ENCODE measurements around the gene CCNF. TPM values are rescaled to one million over a fixed set of nuclear protein-coding genes. Genes with fewer than 3 reads are reported as not detected.

Gene CCNF
- total RNA-seq, 2 donors from 2014 or later, result 50.8 to 58.9 TPM

DNA sequence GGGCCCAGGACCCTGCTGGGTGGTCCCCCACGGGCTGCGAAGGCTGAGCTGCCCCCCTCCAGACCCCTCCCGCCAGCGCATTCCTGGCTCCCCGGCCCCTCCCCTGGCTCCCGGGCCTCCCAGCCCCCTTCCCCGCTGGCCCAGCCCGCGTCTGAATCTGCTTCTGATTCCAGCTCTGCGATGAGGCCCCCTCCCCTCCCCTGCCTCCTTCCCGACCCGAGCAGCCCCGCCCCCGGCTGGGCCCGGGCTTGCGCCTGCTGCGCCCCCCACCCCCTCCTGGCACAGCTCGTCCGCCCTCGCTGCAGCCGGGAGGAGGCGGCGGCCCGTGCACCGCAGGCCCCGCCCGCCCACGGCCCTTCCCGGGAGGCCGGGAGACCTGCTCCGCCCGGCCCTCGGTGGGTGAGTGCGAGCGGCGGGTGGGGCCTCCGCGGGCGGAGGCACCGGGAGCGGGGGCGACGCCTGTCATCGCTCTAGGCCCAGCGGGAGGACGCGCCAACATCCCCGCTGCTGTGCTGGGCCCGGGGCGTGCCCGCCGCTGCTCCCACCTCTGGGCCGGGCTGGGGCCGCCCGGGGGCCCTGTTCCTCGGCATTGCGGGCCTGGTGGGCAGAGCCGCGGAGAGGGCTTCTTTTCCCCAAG, 41.9 kb downstream of the CCNF start, which contains the start of gene NTN3:
NTN3 (plus strand) TSS at position 282 of the 637 bp plus-strand sequence. CDS start 405 bp downstream, outside the sequence.
- no peak within 1 kb of the TSS for H3K27ac Mint-ChIP-seq
- no peaks in the 10 kb centered on the region for H3K36me3 ChIP-seq (ENCODE audit: control insufficient read depth, insufficient read depth, low read length)
- peak; percentile 76 for DNase-seq
- peaks cover 6% of the 10 kb centered on the region for H3K4me1 Mint-ChIP-seq
- peaks cover 36% of the 10 kb centered on the region for H3K27me3 ChIP-seq (ENCODE audit: control insufficient read depth, insufficient read depth, low read length, poor library complexity, severe bottlenecking)
- H3K36me3 Mint-ChIP-seq (ENCODE audit: low read depth), result no peaks in the 10 kb centered on the region
- H3K9me3 ChIP-seq (ENCODE audit: control insufficient read depth, low read length), result no peaks in the 10 kb centered on the region
- H3K9ac ChIP-seq (ENCODE audit: extremely low read depth, low read length, poor library complexity, severe bottlenecking), result no peak within 1 kb of the TSS
- peaks cover 43% of the 10 kb centered on the region for H3K27me3 Mint-ChIP-seq (ENCODE audit: insufficient read depth)
- H3K9me3 Mint-ChIP-seq, result no peaks in the 10 kb centered on the region
- TF ChIP-seq, protein P1, sequence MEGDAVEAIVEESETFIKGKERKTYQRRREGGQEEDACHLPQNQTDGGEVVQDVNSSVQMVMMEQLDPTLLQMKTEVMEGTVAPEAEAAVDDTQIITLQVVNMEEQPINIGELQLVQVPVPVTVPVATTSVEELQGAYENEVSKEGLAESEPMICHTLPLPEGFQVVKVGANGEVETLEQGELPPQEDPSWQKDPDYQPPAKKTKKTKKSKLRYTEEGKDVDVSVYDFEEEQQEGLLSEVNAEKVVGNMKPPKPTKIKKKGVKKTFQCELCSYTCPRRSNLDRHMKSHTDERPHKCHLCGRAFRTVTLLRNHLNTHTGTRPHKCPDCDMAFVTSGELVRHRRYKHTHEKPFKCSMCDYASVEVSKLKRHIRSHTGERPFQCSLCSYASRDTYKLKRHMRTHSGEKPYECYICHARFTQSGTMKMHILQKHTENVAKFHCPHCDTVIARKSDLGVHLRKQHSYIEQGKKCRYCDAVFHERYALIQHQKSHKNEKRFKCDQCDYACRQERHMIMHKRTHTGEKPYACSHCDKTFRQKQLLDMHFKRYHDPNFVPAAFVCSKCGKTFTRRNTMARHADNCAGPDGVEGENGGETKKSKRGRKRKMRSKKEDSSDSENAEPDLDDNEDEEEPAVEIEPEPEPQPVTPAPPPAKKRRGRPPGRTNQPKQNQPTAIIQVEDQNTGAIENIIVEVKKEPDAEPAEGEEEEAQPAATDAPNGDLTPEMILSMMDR (conservative IDR thresholded peaks at IDR 0.05), result no peak
- H3K4me1 ChIP-seq (ENCODE audit: control insufficient read depth, insufficient read depth, low read length), result peaks cover 13% of the 10 kb centered on the region
- no peak within 1 kb of the TSS for H3K27ac ChIP-seq (ENCODE audit: low read depth, low read length)
- WGBS, 2 experiments (ENCODE audit: insufficient coverage in 1 of 2, insufficient read length in 1 of 2), result 2% methylated on average over 13 to 58 of the region's 59 CpGs
- no peak within 1 kb of the TSS for H3K4me3 ChIP-seq (ENCODE audit: low read length)
- no peak within 1 kb of the TSS for H3K4me3 Mint-ChIP-seq

DNA sequence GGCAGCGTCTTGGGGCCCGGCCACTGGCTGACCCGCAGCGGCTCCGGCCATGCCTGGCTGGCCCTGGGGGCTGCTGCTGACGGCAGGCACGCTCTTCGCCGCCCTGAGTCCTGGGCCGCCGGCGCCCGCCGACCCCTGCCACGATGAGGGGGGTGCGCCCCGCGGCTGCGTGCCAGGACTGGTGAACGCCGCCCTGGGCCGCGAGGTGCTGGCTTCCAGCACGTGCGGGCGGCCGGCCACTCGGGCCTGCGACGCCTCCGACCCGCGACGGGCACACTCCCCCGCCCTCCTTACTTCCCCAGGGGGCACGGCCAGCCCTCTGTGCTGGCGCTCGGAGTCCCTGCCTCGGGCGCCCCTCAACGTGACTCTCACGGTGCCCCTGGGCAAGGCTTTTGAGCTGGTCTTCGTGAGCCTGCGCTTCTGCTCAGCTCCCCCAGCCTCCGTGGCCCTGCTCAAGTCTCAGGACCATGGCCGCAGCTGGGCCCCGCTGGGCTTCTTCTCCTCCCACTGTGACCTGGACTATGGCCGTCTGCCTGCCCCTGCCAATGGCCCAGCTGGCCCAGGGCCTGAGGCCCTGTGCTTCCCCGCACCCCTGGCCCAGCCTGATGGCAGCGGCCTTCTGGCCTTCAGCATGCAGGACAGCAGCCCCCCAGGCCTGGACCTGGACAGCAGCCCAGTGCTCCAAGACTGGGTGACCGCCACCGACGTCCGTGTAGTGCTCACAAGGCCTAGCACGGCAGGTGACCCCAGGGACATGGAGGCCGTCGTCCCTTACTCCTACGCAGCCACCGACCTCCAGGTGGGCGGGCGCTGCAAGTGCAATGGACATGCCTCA, 42.6 kb downstream of the CCNF start:
- H3K36me3 ChIP-seq (ENCODE audit: control insufficient read depth, insufficient read depth, low read length), result no peaks in the 10 kb centered on the region
- no peak for DNase-seq
- H3K4me1 ChIP-seq (ENCODE audit: control insufficient read depth, insufficient read depth, low read length), result peaks cover 14% of the 10 kb centered on the region
- no peak overlapping the region for H3K27ac ChIP-seq (ENCODE audit: low read depth, low read length)
- H3K4me3 ChIP-seq (ENCODE audit: low read length), result no peak overlapping the region
- H3K9me3 Mint-ChIP-seq, result no peaks in the 10 kb centered on the region
- no peaks in the 10 kb centered on the region for H3K36me3 Mint-ChIP-seq (ENCODE audit: low read depth)
- H3K27me3 Mint-ChIP-seq (ENCODE audit: insufficient read depth), result peaks cover 49% of the 10 kb centered on the region
- 58 to 72% methylated on average over 16 to 61 of the region's 61 CpGs for WGBS, 2 experiments (ENCODE audit: insufficient coverage in 1 of 2, insufficient read length in 1 of 2)
- no peak overlapping the region for H3K4me3 Mint-ChIP-seq
- H3K9me3 ChIP-seq (ENCODE audit: control insufficient read depth, low read length), result no peaks in the 10 kb centered on the region
- H3K9ac ChIP-seq (ENCODE audit: extremely low read depth, low read length, poor library complexity, severe bottlenecking), result no peak overlapping the region
- H3K4me1 Mint-ChIP-seq, result peaks cover 6% of the 10 kb centered on the region
- H3K27me3 ChIP-seq (ENCODE audit: control insufficient read depth, insufficient read depth, low read length, poor library complexity, severe bottlenecking), result peaks cover 43% of the 10 kb centered on the region
- TF ChIP-seq, protein P1 (conservative IDR thresholded peaks at IDR 0.05), result no peak
- no peak overlapping the region for H3K27ac Mint-ChIP-seq

DNA sequence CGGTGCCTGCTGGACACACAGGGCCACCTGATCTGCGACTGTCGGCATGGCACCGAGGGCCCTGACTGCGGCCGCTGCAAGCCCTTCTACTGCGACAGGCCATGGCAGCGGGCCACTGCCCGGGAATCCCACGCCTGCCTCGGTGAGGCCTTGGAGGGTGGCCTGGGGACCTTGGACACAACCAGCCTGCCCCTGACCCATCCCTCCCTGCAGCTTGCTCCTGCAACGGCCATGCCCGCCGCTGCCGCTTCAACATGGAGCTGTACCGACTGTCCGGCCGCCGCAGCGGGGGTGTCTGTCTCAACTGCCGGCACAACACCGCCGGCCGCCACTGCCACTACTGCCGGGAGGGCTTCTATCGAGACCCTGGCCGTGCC, 43.2 kb downstream of the CCNF start:
- Histone ChIP-seq H3K36me3 (ENCODE audit: control insufficient read depth, insufficient read depth, low read length) (no peaks in the 10 kb centered on the region), H3K4me1 (ENCODE audit: control insufficient read depth, insufficient read depth, low read length) (peaks cover 14% of the 10 kb centered on the region), H3K27ac (ENCODE audit: low read depth, low read length) (no peak overlapping the region), H3K9me3 (ENCODE audit: control insufficient read depth, low read length) (no peaks in the 10 kb centered on the region), H3K27me3 (ENCODE audit: control insufficient read depth, insufficient read depth, low read length, poor library complexity, severe bottlenecking) (peaks cover 43% of the 10 kb centered on the region), H3K4me3 (ENCODE audit: low read length) (no peak overlapping the region), H3K9ac (ENCODE audit: extremely low read depth, low read length, poor library complexity, severe bottlenecking) (no peak overlapping the region)
- no peak for DNase-seq
- Mint-ChIP-seq H3K4me3 (no peak overlapping the region), H3K4me1 (peaks cover 6% of the 10 kb centered on the region), H3K36me3 (ENCODE audit: low read depth) (no peaks in the 10 kb centered on the region), H3K9me3 (no peaks in the 10 kb centered on the region), H3K27me3 (ENCODE audit: insufficient read depth) (peaks cover 47% of the 10 kb centered on the region), H3K27ac (no peak overlapping the region)
- WGBS, 2 experiments (ENCODE audit: insufficient coverage in 1 of 2, insufficient read length in 1 of 2), result 91 to 95% methylated on average over 24 to 27 of the region's 27 CpGs
- TF ChIP-seq, protein P1 (conservative IDR thresholded peaks at IDR 0.05), result no peak

All from endodermal cell (in vitro differentiated cells).